HG03565 (cell line): ENCODE results near the gene DPCD.
A peak's percentile ranks its signal among the peaks of the same experiment; 100 is the strongest.
"Not testable (repeated sequence)": the region's sequence is repeated elsewhere in the genome, so short reads cannot be mapped to it uniquely, and the experiment has no call there.

Source experiments
- ATAC-seq: cut with Tn5 transposase; IDR thresholded peaks from one replicate; pipeline ENCODE4 v1.9.1; 2021; ENCODE audit warnings: mild to moderate bottlenecking, moderate library complexity; ENCODE audit not compliant: unreplicated experiment

DPCD gene

DNA sequence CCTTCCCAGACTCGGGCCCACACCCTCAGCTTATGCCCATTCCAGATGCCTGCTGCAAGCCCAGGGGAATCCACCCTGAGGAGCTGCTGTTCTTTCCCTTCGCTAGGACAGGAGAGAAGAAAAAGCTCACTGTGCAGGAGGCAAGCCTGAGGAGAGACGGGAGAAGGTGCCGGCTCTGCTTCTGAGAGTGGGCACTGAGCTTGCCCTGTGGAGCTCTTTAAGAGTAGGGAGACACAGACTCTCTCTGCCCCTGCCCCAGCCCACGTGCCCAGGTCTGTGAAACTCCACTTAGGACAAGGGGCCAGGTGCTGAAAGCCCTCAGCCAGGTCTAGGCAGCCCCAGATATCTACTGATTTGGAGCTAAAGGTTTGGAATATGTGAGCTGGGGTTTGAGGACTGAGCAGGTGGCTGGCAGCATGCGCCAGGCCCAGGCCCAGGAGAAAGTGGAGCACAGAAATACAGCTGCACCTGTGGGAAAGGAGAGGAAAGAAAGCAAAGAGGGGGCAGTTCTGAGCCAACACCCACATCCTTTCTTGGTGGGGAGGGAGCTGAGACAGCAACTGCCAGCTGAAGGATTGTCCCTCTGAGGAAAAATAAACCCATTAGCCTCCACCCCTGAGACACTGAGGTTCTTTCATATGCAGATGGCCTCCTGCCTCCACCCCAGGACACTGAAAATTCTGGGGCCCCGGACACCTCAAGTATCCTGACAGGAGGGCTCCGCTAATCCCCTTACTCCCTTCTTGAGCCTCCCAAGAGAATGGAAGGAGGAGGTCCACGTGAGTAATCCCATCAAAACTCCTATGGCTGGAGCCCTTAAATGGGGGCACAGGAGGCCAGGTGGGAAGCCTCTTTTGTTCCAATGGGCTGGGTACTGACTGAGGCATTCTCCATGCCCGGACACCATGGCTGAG, 7.4 kb upstream of the DPCD start:
- no peak for ATAC-seq

DNA sequence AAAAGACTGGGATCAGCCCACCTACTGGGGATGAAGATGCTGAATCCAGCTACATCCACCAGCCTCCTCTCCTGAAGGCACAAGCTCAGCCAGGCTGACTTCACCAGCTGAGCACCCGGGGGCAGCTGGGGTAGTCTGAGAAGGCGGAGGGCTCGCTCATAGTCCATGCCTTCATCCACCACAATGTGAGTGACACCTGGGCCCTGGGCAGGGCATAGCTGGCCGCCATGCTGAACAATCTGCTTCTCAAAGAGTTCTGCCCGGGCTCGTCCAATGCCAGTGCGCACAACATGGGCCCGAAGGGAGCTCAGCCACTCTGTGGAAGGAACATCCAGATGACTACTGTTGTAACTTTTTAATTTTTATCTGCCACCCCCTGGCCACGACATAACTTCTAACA, 2.3 kb upstream of the DPCD start:
- ATAC-seq: no peak

DNA sequence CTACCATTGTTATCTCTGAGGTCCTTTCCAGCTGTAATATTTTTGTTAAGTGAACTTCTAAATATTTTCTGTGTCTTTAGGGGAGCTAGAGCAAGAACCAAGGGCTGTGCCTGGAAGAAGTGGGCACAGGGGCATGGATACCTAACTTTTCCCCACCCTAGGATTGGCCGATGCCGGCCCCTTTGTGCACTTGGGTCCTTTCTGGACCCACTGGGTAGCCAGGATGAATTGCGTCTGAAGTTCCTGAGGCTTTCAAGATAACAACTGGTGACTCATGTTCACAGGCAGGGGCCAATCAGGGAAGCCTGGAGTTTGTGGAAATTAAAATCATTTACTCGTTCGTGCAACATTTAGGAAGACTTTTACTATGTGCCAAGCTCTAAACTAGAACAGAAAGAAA, 758 bp downstream of the DPCD start:
- no peak for ATAC-seq

DNA sequence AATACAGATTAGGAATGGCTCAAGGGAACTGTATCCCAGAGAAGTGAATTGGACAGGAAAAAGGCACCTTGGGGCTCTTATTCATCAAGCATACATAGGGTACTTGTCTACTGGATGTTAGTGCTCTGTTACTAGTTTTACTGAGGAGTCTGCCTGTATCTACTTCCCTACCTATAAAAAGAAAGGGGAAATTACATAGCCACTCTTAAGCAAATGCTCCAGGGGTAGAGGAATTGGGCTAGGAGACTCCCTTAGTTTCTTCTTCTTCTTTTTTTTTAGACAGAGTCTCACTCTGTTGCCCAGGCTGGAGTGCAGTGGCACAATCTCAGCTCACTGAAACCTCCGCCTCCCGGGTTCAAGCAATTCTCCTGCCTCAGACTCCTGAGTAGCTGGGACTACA, 5.2 kb downstream of the DPCD start:
- not testable (repeated sequence) for ATAC-seq

DNA sequence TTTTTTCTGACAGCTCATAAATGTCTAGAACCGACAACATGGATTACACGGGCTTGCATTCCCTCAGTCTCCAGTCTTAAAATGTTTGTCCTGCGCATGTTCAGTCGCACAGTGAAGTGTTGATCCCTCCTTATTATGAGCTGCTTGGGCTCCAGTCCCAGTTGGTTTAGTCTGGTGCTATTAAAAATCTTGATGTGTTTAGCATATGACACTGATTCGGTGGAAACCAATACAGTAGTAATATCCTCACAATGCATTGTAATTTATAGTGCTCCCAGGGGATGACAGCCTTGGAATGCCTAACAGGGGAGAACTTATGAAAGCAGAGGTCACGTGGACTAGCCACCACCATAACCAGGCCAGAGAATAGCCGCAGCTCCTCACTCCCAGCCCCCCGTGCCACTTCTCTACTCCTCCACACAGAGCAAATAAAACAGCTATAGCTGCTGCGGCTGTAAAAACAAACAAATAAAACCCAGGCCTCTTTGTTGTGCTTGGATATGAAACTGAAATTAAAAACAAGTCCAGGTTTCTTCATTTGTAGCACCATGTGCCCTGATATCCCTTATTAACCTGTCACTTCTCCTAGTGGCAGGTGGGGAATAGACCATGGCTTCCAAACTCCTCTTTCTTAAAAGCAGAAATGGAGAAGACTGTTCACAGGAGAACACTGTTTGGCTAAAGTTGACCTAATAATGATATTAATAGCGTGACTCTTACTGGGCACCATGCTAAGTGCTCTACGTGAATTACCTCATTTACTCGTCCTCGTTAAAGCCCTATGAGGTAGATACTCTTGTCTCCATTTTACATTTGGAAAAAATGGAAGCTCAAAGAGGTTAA, 7.7 kb downstream of the DPCD start:
- no peak for ATAC-seq

DNA sequence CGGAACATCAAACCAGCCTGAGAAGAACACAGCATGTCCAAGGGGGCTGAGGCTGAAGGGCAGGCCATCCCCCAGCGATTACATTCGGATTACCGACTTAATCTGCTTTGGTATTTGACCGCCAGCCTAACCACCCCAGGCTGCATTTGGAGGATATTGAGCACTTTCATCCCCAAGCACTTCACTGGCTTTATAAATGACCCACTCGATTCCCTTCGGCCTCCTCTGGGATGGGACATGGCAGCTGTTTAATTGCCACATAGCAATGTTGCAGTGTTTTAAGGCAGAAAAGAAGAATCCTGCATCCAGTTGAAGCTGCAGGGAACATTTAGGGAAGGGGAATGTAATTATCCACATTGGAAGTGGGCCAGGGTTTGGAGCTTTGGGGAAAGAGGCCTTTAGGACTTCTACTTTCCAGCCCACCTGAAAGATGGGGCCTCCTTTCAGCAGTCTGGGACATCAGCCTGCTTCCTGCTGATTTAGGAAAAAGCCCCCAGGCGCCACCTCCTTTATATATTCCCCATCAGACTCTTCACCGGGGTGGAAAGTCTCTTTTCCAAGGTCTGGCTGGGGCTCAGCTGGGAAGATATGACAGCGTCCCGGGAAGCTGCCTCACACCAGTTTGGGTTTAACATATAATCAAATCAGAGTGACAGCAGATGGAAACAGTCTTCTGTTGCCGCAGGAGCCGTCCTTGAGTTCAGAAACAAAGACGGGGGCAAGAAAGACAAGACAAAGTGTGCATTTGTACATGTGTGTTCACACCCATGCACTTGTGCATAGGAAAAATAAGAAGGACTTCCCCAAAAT, 9.2 kb downstream of the DPCD start:
- ATAC-seq: no peak

DNA sequence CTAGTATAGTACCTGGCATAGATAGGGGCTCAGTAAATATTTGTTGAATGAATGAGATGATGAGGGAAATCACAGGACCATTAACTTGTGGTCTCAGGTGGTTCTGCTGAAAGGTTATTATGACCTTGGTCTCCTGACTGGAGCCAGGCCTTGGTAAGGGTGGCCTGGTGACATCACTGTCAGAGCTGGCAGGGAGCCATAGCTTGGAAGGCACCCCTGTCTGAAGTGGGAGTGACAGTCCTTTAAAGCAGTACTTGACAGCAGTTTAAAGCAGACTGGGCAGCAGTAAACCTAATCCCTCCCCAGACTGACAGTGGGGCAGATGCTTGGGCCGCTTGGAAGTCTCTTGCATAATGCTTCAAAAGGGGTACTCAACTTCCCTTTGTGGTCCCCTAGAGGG, 13.4 kb downstream of the DPCD start:
- no peak for ATAC-seq

DNA sequence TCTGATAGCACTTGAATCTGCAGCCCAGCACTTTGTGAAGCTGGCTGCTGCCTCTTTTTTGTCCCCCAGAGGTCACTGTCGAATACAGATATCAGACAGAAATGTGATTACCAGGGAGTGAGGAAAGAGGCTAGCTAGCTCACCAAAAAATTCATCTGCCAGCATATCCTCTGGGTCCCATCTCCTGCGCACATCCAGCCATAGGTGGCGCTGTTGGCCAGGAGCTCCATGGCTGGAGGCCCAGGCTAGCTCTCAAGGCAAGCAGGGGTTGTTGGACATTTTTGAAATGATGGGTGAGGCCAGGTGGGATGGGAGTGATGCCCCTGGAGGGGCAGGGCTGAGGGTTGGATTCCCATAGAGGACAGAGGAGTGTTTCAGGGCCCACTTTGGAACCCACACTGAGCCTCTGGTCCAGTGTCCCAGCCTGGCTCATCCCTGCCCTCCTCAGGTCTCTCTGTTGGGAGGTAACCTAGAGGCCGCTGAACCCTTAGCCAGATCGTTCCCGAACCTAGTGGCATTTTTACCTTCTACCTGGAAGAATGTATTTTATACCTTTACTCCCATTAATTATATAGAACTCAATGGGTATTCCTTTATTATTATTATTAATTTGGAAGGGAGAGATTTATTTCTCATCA, 14.8 kb downstream of the DPCD start:
- peak; percentile 59 for ATAC-seq

DNA sequence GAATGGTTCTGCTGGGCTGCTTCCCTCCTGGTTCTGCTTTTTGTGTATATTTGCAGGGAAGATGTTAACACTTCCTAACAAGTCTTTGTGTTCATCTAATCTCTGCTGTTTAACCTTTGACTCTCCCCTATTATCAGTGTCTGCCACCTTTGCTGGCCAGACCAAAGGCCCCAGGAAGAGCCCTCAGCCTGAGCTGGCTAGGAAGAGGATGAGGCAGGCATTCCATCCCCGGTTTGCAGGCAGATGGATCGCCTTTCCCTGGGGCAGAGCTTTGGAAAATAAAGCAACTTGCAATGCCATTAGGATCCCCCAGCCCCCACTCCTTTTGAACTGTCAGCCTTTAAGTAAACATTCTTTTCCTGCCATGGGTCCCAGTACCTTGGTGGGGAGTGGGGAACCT, 19.0 kb downstream of the DPCD start:
- ATAC-seq: no peak

DNA sequence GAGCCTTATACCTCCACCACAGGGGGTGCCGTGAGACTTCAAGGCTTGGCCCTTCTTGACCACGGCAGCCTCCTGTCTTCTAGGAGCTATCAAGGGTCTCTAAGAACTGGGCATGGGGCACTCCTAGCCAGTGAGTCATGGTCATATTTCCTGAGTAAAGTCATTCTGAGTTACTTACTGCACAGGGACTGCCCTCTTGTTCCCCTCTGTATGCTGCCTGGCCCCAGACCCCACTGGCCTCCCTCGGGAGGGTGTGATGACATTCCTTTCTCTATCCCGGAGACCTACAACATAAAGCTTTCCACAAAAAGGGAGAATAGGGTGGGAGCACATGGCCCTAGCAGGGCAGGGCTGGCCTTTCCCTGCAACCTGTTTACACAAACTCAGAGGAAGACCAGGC, 21.4 kb downstream of the DPCD start:
- no peak for ATAC-seq

DNA sequence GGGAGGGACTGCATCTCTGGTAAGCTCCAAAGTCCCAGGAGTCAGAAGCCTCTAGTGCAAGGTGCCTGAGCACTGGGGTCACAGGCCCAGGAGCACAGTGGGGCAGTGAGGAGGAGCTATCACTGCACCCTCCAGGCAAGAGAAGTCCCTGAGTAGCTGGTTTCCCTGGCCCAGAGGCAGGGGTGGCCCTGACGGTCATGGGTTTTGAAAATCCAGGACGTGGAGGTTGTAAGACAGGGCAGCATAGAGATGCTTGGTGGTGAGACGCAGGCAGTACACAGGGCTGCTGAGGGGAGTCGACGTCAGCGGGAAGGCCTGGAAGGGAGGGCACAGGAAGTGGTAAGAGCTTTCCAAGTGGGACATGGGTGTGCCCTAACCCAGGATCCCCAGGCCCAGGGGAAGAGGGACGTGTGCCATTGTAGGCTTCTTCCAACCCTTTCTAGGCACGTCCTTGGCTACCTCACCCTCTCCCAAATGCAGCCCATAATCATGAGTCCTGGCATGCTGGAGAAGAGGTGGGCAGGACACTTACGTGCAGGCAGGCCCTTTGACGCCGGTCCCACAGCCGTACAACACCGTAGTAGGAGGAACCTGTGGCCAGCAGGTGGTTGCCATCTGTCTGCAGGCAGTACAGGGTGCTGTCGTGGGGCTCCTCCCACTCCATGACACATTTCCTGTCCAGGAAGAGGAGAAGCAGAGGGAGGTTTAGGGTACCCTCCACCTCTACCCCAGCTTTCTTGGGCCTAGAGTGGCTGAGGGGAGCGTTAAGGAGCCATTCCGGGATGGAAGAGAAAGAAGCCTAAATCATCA, 23.2 kb downstream of the DPCD start:
- ATAC-seq: no peak

DNA sequence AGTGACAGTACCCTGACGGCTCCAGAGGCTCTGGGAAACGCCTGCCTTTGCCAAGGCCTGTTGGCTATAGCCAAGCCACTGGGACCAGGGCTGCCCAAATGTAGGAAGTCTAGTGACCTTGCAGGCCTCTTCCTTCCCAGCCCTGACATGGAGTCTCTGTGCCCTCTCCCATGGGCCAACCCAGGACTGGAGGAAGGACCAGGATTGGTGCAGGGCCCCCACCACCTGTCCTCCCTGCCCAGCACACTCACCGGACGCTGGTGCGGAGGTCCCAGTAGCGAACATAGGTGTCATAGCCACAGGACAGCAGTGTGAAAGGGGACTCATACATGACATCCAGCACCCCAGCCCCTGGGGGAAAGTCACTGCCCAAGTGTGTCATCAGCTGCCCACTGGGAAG, 24.0 kb downstream of the DPCD start:
- no peak for ATAC-seq

DNA sequence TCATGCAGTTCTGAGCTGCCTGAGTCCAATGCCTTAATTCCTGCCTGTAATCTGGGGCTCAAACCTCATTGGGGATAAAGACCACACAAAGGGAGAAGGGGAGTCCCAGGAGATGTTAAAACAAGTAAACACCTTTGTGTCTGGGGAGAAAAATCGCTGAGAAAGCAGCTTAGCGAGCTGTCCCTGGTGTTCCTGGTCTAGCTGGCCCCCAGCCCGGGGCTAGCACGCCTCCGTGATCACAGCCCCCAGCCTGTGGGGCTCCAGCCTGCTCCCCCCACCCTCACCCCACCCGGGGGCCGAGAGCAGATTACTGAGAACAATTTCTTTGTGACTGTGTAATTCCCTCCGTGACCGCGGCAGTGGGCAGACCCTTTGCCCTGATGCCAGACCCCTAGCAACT, 24.8 kb downstream of the DPCD start:
- no peak for ATAC-seq

DNA sequence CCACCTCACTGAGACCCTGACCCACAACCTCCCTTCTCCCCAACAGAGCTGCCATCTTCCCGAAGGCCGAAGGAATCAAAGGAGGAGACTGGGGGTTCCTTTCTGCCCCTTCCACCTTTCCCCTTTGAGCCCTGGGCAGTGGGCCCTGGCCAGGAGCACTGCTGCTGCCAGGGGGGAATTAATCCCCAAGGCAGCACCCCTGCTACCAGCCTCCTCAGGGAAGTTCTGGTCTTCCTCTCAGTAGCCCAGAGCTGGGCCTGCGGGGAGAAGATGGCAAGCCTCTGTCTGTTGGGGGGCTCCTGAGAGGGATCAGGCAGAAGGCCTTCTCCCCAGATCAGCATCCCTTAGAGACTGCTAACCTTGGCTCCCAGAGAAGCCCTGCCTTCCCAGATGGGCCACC, 25.5 kb downstream of the DPCD start:
- ATAC-seq: no peak

DNA sequence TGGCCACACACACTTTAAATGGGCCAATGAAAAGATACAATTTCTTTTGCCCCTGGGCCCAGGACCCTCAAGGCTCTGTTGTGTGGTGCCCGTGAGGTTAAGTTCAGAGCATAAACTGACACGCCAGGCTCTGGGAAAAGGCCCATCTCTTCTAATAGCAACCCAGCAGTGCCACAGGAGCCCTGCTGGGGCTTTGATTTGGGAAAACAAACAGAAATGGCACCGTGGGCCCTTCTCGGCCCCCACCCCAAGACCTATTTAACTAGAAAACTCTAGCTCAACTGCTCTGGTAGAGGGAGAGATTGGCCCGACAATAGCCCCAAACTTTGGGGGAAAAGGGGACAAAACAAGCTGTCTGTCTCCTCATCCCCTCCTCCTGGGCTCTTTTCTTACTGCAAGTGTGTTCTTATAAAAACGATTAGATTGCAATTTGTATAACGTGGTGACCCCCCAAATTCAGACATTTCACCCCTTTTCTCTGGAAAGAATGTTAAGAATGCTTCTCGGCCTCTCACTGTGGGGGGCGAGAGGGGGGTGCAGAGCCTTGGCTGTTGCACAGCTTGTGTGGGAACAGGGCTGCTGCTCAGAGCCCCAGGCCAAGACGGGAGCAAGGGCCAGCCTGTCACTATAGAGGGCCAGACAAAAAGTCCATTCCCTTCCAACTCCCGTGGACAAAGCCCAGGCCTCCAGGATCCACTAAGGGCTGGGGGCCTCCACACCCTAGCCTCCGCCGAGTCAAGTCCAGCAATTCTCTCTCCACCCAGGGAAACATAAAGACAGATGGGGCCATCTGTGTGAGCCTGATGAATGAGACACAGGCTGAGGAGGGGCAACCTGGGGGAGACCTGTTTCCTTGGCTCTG, 26.8 kb downstream of the DPCD start:
- ATAC-seq: no peak

DNA sequence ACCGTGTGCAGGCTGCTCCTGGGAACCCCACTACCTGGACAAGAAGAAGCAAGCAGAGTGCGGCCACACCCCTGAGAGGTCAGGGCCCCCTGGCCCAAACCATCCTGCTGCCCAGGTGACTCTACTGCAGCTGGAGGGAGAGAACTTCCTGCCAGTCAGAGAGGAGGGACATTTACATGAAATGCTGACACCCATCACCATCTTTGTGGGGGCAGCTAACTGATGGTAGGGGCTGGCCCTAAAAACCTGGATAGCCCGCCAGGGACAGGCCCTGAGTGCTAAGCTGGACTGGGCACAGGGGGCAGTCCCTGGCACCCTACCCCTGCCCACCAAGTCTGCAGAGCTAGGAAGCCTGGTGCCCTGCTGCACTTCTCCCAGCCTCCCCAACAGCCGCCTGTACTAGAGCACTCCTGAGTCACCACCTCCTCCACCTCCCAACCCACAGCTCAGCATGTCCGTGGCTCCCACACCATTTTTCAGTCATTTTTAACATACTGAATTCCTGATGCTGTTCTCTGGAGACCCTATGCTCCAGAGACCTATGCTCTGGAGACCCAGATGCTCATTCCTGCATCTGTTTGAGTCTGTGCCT, 27.5 kb downstream of the DPCD start:
- no peak for ATAC-seq

DNA sequence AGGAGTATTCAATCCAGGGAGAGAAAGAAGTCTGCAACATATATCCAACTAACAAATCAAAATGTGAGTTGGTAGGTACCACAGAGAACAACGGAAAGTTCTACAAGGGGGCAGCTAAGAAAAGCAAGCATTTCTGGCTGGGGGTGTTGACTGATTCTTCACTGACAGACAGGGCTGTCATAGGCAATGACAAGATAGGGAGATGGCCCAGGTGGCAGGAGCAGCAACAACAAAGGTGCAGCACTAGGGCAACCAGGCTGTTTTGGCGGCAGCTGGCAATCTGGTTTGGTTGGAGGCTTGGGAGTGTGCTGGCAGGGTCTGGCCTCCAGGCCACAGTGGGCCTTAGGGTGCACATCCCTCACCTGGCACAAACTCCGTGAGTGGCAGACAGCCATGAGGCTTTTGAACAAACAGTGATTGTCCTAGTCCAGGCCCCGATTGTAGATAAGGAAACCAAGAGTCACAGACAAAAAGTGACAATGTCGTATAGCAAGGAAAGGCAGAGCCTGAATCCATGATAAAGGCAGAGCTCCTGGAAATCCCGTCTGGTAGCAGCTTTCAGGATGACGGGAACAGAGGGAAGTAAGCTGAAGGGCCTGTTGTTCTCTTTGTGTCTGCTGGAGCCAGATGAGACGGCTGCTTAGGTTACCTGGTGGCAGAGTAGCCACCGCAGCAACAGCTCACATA, 28.4 kb downstream of the DPCD start:
- no peak for ATAC-seq
